ENCODE data around the gene TBC1D9B.

GRCh38 chr5:179839328-179840256 is 68.1 kb downstream of the TBC1D9B start:
- no peak for TF ChIP-seq EZH2 (IDR thresholded peaks at IDR 0.05; ENCODE audit: borderline replicate concordance, low read length)
- TF ChIP-seq, protein P1, sequence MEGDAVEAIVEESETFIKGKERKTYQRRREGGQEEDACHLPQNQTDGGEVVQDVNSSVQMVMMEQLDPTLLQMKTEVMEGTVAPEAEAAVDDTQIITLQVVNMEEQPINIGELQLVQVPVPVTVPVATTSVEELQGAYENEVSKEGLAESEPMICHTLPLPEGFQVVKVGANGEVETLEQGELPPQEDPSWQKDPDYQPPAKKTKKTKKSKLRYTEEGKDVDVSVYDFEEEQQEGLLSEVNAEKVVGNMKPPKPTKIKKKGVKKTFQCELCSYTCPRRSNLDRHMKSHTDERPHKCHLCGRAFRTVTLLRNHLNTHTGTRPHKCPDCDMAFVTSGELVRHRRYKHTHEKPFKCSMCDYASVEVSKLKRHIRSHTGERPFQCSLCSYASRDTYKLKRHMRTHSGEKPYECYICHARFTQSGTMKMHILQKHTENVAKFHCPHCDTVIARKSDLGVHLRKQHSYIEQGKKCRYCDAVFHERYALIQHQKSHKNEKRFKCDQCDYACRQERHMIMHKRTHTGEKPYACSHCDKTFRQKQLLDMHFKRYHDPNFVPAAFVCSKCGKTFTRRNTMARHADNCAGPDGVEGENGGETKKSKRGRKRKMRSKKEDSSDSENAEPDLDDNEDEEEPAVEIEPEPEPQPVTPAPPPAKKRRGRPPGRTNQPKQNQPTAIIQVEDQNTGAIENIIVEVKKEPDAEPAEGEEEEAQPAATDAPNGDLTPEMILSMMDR (conservative IDR thresholded peaks at IDR 0.05 in 1 of 2, IDR thresholded peaks at IDR 0.05 in 1 of 2; ENCODE audit: extremely low read depth in 1 of 2, insufficient read depth in 1 of 2, low read depth in 1 of 2, low read length in 2 of 2), result no peak
